GM19238 (cell line): Measurements from ENCODE around the gene STX18.

Source experiments
- DNase-seq: peaks from one replicate; pipeline ENCODE4 v3.0.0; 2011; ENCODE audit warnings: low spot score; ENCODE audit not compliant: insufficient read length

STX18 gene

GRCh38 chr4:4440333-4441061 lies 101.4 kb downstream of the STX18 start:
- DNase-seq: no peak

GRCh38 chr4:4439782-4440181 lies 102.1 kb downstream of the STX18 start:
- no peak for DNase-seq

- DNase-seq: no peak
Measured at GRCh38 chr4:4438891-4439290, 103.0 kb downstream of the STX18 start.

GRCh38 chr4:4437798-4438470 lies 103.9 kb downstream of the STX18 start:
- no peak for DNase-seq

- DNase-seq: no peak
Measured at GRCh38 chr4:4436244-4436823, 105.5 kb downstream of the STX18 start.

- no peak for DNase-seq
Measured at GRCh38 chr4:4433941-4434340, 107.9 kb downstream of the STX18 start.

GRCh38 chr4:4432341-4433125 lies 109.3 kb downstream of the STX18 start:
- DNase-seq: no peak

- DNase-seq: peak; percentile 37
Measured at GRCh38 chr4:4430492-4431195, 111.2 kb downstream of the STX18 start.

GRCh38 chr4:4428966-4429875 lies 112.6 kb downstream of the STX18 start:
- DNase-seq: no peak

- DNase-seq: no peak
Measured at GRCh38 chr4:4427886-4428285, 114.0 kb downstream of the STX18 start.

- DNase-seq: no peak
Measured at GRCh38 chr4:4427121-4427870, 114.6 kb downstream of the STX18 start.

GRCh38 chr4:4426511-4427120 lies 115.2 kb downstream of the STX18 start:
- DNase-seq: no peak

GRCh38 chr4:4425696-4426095 lies 116.2 kb downstream of the STX18 start:
- no peak for DNase-seq

- DNase-seq: no peak
Measured at GRCh38 chr4:4425119-4425690, 116.6 kb downstream of the STX18 start.

GRCh38 chr4:4424499-4425115 lies 117.2 kb downstream of the STX18 start:
- no peak for DNase-seq

- DNase-seq: no peak
Measured at GRCh38 chr4:4423706-4424498, 117.9 kb downstream of the STX18 start.

GRCh38 chr4:4422856-4423499 lies 118.9 kb downstream of the STX18 start:
- no peak for DNase-seq
